ENCODE measurements around the gene PCK1.

Gene PCK1

GRCh38 chr20:57611586-57612311 lies 50.8 kb downstream of the PCK1 start:
- no peak for DNase-seq
- in situ Hi-C loops (cut with MboI; ENCODE audit: low pct_unique_long_range_greater_than_20kb, low sequenced_read_pairs) = loop anchor here (25.0 kb wide), 1 partner anchor 576 kb away; no protein-coding TSS in a partner anchor

- DNase-seq = no peak
- in situ Hi-C loops (cut with MboI; ENCODE audit: low pct_unique_long_range_greater_than_20kb, low sequenced_read_pairs) = loop anchor here (25.0 kb wide), 1 partner anchor 575 kb away; no protein-coding TSS in a partner anchor
These were observed 51.5 kb downstream of the PCK1 start for GRCh38 chr20:57612436-57612835.

DNA sequence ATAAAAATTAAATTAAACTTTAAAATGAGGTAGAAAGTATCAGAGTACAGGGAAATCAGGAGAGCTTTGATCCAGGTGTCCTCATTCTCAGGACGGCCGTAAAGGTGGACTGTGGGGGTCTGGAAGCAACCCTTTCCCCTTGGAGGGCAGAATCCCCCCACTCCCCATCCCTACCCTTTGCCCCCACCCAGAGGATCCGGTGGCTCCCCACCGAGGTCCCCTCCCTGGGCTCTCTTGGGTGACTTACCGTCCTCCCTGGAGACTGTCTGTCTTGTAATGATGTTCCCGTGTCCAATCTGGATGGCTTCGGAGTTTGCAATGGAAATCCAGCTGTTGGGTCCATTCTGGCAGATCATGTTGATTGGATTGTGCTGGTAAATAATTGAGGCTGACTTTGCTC lies 52.0 kb downstream of the PCK1 start:
- no peak for DNase-seq
- in situ Hi-C loops (cut with MboI; ENCODE audit: low pct_unique_long_range_greater_than_20kb, low sequenced_read_pairs) = loop anchor here (25.0 kb wide), 1 partner anchor 574 kb away; no protein-coding TSS in a partner anchor

DNA sequence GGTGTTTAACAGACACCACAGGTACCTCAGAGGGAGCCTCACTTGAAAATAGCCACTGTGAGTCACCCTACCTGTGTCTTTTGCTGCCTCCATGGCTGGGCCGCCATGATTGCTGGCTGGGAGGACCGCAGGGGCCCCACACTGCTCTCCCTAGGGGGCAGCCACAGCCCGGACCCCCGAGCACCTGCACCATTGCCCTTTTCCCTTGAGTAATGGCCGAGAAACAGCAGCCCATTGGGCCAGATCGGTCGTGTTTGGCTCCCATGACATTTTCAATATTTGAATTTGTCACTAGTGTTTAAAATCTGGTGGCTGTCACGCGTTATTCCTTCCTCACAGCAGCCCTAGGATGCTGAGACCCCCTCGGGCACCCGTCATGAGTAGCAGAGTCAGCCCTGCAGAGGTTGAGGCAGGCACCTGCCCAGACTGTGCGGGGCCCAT lies 52.6 kb downstream of the PCK1 start:
- no peak for DNase-seq
- in situ Hi-C loops (cut with MboI; ENCODE audit: low pct_unique_long_range_greater_than_20kb, low sequenced_read_pairs) = loop anchor here (25.0 kb wide), 1 partner anchor 574 kb away; no protein-coding TSS in a partner anchor

GRCh38 chr20:57614490-57615444 lies 53.9 kb downstream of the PCK1 start:
- in situ Hi-C loops (cut with MboI; ENCODE audit: low pct_unique_long_range_greater_than_20kb, low sequenced_read_pairs) = loop anchor here (25.0 kb wide), 1 partner anchor 573 kb away; no protein-coding TSS in a partner anchor
- DNase-seq = no peak

GRCh38 chr20:57615445-57615811 lies 54.5 kb downstream of the PCK1 start:
- DNase-seq = no peak
- in situ Hi-C loops (cut with MboI; ENCODE audit: low pct_unique_long_range_greater_than_20kb, low sequenced_read_pairs) = loop anchor here (25.0 kb wide), 1 partner anchor 572 kb away; no protein-coding TSS in a partner anchor

GRCh38 chr20:57616143-57616951 lies 55.4 kb downstream of the PCK1 start:
- in situ Hi-C loops (cut with MboI; ENCODE audit: low pct_unique_long_range_greater_than_20kb, low sequenced_read_pairs) = loop anchor here (25.0 kb wide), 1 partner anchor 571 kb away; no protein-coding TSS in a partner anchor
- DNase-seq = no peak

DNA sequence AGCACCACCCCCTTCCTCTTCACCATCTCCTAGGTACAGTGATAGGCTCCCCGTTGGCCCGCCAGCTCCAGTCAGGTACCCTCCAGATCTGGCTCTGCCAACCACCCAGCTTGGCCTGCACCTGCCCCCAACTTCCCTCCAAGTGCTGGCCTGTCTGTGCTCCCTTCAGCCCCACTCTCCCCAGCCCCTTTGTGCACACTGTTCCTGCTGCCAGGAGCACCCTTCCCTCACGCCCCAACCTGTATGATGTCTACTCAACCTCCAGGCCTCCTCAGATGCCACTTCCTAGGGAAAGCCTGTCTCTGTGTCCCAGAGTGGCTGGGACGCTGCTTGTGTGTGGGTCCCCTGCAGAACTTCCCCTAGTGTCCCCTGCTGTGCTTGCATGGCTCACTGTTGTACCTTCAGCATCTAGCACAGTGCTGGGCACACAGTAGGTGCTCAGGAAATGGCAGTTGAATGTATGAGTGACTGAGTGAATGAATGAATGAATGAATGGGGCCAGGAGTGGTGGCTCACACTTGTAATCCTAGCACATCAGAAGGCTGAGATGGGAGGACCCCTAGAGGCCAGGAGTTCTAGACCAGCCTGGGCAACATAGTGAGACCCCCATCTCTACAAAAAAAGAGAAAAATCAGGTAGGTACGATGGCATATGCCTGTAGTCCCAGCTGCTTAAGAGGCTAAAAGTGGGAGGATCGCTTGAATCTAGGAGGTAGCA lies 56.3 kb downstream of the PCK1 start:
- in situ Hi-C loops (cut with MboI; ENCODE audit: low pct_unique_long_range_greater_than_20kb, low sequenced_read_pairs) = loop anchor here (25.0 kb wide), 1 partner anchor 570 kb away; no protein-coding TSS in a partner anchor
- no peak for DNase-seq

All from KBM-7 (cell line).